GM19238 (cell line): Measurements from ENCODE around the gene TOM1L1.
"Not testable (repeated sequence)": the region's sequence is repeated elsewhere in the genome, so short reads cannot be mapped to it uniquely, and the experiment has no call there.

Experiments used
- DNase-seq: peaks from one replicate; pipeline ENCODE4 v3.0.0; 2011; ENCODE audit warnings: low spot score; ENCODE audit not compliant: insufficient read length

Gene TOM1L1, protein sequence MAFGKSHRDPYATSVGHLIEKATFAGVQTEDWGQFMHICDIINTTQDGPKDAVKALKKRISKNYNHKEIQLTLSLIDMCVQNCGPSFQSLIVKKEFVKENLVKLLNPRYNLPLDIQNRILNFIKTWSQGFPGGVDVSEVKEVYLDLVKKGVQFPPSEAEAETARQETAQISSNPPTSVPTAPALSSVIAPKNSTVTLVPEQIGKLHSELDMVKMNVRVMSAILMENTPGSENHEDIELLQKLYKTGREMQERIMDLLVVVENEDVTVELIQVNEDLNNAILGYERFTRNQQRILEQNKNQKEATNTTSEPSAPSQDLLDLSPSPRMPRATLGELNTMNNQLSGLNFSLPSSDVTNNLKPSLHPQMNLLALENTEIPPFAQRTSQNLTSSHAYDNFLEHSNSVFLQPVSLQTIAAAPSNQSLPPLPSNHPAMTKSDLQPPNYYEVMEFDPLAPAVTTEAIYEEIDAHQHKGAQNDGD

GRCh38 chr17:54900457-54901229 is at the start of gene TOM1L1:
Gene TOM1L1 (plus strand): TSS chr17:54900852. CDS start chr17:54900866, 14 bp downstream.
- peak; percentile 44 for DNase-seq

DNA sequence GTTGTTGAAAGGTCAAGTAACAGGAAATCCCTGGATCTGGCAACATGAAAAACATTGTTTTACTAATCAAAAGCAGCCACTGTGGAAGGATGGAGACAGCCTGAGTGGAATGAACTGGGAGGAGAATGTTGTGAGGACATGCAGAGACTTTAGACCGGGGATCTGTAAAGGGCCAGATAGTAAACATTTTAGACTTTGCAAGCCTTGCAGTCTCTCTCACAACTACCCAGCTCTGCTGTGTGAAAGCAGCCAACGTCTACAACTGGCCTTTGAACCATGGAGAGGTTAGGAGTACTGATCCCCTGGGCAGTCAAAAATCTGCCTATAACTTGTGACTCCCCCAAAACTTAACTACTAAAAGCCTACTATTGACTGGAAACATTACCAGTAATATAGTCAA is 41.5 kb upstream of the TOM1L1 start:
- no peak for DNase-seq

GRCh38 chr17:54860617-54861470 is 39.8 kb upstream of the TOM1L1 start:
- DNase-seq, result no peak

DNA sequence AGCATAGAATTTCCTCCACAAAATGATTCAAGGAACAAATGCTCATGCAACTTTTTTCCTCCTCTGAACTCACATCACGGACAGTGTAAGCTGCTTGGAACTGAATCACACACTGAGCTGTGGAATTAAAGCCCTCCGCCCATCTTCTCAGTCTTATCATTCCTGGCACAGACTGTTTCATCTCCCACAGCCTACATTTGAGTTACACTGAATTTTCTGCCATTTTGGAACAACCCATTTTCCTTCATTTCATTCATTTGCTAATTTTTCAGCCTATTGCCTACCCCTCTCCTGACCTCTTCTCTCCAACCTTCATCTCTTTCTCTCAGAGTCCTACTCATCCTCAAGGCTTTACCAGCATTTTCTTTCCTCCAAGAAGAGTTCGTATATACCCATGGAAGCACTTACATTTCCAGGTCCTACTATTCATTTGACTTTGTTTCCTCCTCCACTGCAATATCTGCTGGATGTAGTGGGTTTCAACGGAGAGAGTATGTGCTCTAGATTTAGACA is 39.1 kb upstream of the TOM1L1 start:
- DNase-seq, result no peak

- no peak for DNase-seq
Observed at GRCh38 chr17:54863176-54863575, 37.5 kb upstream of the TOM1L1 start.

GRCh38 chr17:54864070-54864469 is 36.6 kb upstream of the TOM1L1 start:
- no peak for DNase-seq

DNA sequence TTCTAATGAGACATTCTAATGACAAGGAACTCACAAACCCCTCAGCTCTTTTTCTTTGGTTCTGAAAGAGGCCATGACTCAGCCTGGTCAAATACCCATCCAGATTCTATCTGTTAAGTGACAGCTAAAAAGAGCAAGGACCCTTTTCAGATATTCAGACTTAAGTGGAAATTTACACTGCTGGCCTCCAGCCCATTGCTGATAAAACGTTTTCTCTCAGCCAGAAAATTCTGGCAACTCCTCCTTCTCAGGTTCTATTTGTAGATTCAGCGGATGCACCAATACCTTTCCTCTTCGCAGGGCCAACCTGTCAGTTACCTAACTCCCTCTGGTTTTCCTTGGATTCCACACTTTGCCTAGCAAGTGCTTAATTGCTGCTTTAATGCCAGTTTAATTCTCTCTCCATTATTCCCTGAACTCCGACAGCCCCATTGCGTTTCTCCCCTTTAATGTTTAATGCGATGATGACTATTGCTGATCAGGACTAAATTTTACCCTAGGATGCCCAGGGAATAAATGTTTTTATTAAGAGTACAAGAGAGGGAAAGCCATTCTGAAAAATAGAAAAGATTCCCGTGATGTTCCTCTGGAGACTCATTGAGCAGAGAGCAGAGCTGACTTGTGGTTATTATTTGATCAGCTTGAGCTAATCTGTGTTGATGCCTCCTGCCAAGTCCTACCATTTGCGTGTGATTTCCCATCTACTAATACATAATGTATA is 35.9 kb upstream of the TOM1L1 start:
- no peak for DNase-seq

DNA sequence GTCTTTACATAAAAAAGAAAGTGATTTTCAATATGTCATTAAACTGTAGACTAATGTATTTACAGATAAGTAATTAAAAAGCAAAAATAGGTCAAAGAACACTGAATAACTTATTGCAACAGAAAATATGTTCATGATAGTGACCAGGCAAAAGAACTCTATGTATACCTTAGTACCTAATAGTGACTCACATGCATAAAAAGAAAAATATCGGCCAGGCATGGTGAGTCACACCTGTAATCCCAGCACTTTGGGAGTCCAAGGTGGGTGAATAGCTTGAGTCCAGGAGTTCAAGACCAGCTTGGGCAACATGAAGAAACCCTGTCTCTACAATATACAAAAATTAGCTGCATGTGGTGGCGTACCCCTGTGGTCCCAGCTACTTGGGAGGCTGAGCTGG is 33.0 kb upstream of the TOM1L1 start:
- DNase-seq, result no peak

DNA sequence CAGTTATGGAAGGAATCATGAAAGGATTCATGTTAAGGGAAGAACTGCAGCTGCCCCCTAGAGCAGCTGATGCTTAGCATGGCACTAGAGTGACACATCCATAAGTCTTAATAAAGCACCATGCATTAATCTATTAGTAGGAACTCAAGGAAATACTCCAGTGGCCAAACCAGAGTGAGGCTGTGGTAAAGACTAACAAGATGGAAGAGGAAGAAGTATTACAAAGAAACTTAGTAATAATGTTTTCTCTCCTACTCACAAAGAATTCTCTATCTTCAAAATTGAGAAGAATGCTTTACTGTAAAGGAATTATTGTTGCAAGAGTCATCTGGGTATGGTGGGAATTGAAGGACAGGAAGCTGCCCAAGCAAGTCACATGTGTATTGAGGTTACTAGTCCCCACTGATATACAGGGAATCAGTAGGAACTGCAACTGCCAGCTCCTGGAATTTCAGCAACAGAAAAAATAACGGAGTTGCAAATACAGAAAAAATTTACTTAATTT is 29.9 kb upstream of the TOM1L1 start:
- DNase-seq, result no peak

GRCh38 chr17:54875906-54876305 is 24.7 kb upstream of the TOM1L1 start:
- not testable (repeated sequence) for DNase-seq

DNA sequence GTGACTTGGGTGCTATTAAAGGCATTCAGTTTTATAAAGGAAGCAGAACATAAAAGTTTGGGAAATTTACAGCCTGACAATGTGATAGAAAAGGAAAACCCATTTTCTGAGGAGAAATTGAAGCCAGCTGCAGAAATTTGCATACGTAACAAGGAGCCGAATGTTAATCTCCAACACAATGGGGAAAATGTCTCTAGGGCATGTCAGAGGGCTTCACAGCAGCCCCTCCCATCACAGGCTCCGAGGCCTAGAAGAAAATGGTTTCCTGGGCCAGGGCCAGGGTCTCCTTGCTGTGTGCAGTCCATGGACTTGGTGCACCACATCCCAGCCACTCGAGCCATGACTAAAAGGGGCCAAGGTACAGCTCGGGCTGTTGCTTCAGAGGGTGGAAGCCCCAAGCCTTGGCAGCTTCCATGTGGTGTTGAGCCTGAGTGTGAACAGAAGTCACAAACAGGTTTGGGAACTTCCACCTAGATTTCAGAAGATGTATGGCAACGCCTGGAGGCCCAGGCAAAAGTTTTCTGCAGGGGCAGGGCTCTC is 23.9 kb upstream of the TOM1L1 start:
- no peak for DNase-seq

- no peak for DNase-seq
Observed at GRCh38 chr17:54881255-54881972, 19.2 kb upstream of the TOM1L1 start.

GRCh38 chr17:54882371-54882770 is 18.3 kb upstream of the TOM1L1 start:
- DNase-seq, result no peak

- DNase-seq, result no peak
Observed at GRCh38 chr17:54882950-54883349, 17.7 kb upstream of the TOM1L1 start.

GRCh38 chr17:54883939-54884338 is 16.7 kb upstream of the TOM1L1 start:
- DNase-seq, result no peak

DNA sequence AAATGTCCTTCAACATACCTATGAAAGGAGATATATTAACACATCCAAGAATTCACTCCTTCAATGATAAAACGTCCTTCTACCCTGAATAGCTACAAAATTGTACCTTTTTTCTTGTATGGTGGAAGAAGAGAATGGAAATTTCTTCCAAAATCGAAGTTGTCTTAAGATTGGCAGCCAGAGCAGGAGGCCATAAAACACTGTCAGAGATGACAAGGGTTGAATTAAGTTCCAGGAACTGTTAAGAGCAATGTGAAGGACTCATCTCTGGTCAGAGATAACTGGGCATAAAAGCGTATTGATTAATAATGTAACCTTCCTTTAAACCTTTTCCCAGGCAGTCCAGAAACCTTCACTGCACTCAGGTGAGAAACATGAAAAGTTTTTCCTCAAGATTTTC is 12.9 kb upstream of the TOM1L1 start:
- DNase-seq, result no peak

DNA sequence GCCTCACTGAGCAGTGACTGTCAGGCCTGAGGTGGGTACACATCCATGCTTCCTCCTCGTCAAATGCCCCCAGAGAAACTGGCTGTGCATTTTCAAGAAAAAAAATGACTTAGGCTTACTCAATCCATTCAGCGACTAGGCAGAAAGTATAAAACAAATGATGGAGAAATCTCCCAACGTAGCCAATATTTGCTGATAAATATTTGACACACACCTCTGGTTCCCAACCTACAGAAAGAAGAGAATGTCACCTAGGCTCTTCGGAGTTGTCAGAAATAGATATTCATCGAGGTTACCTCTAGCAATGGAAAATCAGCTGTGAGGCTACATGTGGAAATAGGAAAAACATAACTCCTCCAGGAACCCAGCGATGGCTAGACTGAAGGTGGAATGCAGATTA is 12.4 kb upstream of the TOM1L1 start:
- DNase-seq, result no peak

GRCh38 chr17:54888981-54889380 is 11.7 kb upstream of the TOM1L1 start:
- DNase-seq, result no peak

DNA sequence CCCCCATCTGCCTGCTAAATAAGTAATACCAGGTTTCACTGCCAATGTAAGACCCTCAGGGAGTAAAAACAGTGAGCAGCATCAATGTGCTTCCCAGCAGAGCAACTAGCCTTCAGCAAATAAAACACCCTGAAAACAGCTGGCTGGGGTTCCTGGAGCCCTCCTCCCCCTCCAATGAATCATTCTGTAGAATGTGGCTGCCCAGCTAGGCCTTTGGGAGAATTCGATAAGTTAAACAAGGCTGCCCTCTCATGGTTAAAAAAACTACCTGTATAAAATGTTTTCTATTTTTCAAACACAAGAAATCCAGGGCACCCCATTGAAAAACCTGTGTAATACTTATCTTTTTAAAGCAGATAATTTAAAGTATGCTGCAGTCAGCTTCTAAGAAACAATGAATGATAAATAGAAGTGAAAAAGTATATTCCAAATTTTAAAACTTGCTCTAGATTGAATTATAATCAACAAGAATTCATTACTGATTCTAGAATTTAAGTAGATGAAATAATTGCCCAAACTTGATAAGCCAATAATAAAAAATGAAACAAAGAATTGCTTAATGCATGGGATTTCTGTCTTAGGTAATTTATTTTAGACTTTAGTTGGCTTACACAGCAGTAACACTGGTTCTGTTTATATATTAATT is 9.4 kb upstream of the TOM1L1 start:
- DNase-seq, result no peak
